MCF 10A (cell line): ENCODE data around the gene CIPC. TPM values are rescaled to one million over a fixed set of nuclear protein-coding genes. Genes with fewer than 3 reads are reported as not detected.
A peak's percentile ranks its signal among the peaks of the same experiment; 100 is the strongest.

Experiments used
- BruUV-seq: library from RNA; stranded (reverse); fragments of 400-500 nt; replicated peaks from 2 replicates; lab custom pipeline; 2021; lab: Mats Ljungman, UMichigan
- CTCF ChIA-PET: fragments of 300-600 bp; sonication (Branson Sonifier 250); formaldehyde crosslinking; extraction: SDS; loops from one replicate; lab custom pipeline; 2021; ENCODE audit warnings: antibody characterized with exemption, inconsistent platforms; lab: Yijun Ruan, JAX
- POLR2A ChIA-PET: fragments of 300-600, 350-650 bp; sonication (Branson Sonifier 250); formaldehyde crosslinking; extraction: SDS; loops from one replicate; lab custom pipeline; 2020; ENCODE audit warnings: antibody characterized with exemption, inconsistent platforms; lab: Yijun Ruan, JAX
- DNase-seq: peaks from one replicate; pipeline ENCODE4 v3.0.0-alpha.2; 2018; ENCODE audit not compliant: unreplicated experiment
- H3K27ac Mint-ChIP-seq: one replicate; pipeline ENCODE4 v1.8.0; 2022; ENCODE audit warnings: mild to moderate bottlenecking, low read depth, mixed read lengths; ENCODE audit not compliant: unreplicated experiment
- H3K27me3 Mint-ChIP-seq: one replicate; pipeline ENCODE4 v1.8.0; 2022; ENCODE audit warnings: mixed read lengths; ENCODE audit not compliant: insufficient read depth, unreplicated experiment
- H3K36me3 Mint-ChIP-seq: one replicate; pipeline ENCODE4 v1.8.0; 2022; ENCODE audit warnings: mild to moderate bottlenecking, moderate library complexity, mixed read lengths; ENCODE audit not compliant: insufficient read depth, unreplicated experiment
- H3K4me1 Mint-ChIP-seq: one replicate; pipeline ENCODE4 v1.8.0; 2022; ENCODE audit warnings: mixed read lengths; ENCODE audit not compliant: insufficient read depth, unreplicated experiment
- H3K4me3 Mint-ChIP-seq: one replicate; pipeline ENCODE4 v1.8.0; 2022; ENCODE audit warnings: mild to moderate bottlenecking, moderate library complexity, mixed read lengths; ENCODE audit not compliant: unreplicated experiment
- H3K9me3 Mint-ChIP-seq: one replicate; pipeline ENCODE4 v1.8.0; 2022; ENCODE audit warnings: mixed read lengths; ENCODE audit not compliant: unreplicated experiment
- intact Hi-C: fragments of 100-400 bp; cut with micrococcal nuclease; formaldehyde crosslinking; loops from 2 replicates; pipeline ENCODE4 v1.14.1; 2022
- total RNA-seq: library from RNA; stranded (reverse); gene quantifications from 2 replicates; pipeline ENCODE4 v1.2.3, GENCODE V29; 2022
- TF ChIP-seq, protein P1 (sequence below): fragments of 200-600 bp; IDR thresholded peaks from one replicate; pipeline ENCODE4 v1.8.0; 2022; ENCODE audit warnings: antibody characterized with exemption, mild to moderate bottlenecking; ENCODE audit not compliant: unreplicated experiment

Gene CIPC
- total RNA-seq, 1 experiment from 2014 or later, result 9.7 TPM

DNA sequence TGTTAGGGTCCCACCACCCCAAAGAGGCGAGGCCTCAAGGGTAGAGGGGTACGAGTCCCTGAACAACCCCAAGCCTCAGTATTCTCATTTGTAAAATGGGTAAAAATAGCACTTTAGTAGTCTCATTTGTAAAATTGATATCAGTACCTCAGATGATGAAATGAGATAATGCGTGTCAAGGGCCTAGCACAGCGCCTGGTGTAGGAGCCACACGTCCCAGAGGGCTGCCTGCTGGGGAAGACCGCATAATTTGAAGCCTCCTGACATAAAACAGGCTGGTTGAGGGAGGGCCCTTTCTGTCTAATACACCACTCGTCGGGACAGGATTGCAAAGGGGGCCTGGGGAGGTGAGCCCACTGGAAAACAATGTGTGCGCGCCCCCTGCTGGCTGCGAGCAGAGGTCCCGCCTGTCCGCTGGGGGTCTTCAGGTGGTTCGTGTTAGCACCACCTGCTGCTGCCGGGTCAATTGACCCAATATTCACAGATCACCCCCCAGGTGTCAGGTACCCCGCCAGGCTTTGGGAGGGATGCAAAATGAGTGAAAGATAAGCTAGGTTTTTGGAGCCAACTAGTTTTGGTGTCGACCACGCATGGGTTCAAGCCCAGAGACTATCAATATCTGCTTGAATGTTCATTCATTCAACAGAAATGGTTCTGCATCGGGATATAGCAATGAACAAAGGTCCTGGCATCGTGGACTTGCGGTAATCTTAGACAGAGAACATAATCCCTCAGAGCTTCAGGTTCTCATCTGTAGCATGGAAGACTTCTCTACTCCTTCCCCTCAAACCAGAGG is 44.8 kb upstream of the CIPC start:
- H3K27me3 Mint-ChIP-seq, result no peaks in the 10 kb centered on the region
- H3K36me3 Mint-ChIP-seq, result no peaks in the 10 kb centered on the region
- H3K9me3 Mint-ChIP-seq, result no peaks in the 10 kb centered on the region
- peaks cover 15% of the 10 kb centered on the region for H3K4me1 Mint-ChIP-seq
- CTCF ChIA-PET, result interaction anchor here (0.5 to 4.9 kb wide), 25 partner anchors 8 to 339 kb away, joined by 3 to 48 read pairs (median 4); no protein-coding TSS in a partner anchor
- TF ChIP-seq, protein P1, sequence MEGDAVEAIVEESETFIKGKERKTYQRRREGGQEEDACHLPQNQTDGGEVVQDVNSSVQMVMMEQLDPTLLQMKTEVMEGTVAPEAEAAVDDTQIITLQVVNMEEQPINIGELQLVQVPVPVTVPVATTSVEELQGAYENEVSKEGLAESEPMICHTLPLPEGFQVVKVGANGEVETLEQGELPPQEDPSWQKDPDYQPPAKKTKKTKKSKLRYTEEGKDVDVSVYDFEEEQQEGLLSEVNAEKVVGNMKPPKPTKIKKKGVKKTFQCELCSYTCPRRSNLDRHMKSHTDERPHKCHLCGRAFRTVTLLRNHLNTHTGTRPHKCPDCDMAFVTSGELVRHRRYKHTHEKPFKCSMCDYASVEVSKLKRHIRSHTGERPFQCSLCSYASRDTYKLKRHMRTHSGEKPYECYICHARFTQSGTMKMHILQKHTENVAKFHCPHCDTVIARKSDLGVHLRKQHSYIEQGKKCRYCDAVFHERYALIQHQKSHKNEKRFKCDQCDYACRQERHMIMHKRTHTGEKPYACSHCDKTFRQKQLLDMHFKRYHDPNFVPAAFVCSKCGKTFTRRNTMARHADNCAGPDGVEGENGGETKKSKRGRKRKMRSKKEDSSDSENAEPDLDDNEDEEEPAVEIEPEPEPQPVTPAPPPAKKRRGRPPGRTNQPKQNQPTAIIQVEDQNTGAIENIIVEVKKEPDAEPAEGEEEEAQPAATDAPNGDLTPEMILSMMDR, result peak; percentile 71
- DNase-seq, result peak; percentile 63
- no TSS peak for BruUV-seq
- POLR2A ChIA-PET, result interaction anchor here (0.8 to 3.3 kb wide), 9 partner anchors 9 to 134 kb away, joined by 3 to 17 read pairs (median 4); no protein-coding TSS in a partner anchor
- intact Hi-C loops, result loop anchor here (1.0 kb wide), 3 partner anchors 25 to 140 kb away; partner anchors contain the start of gene IRF2BPL
- no peak overlapping the region for H3K4me3 Mint-ChIP-seq
- peak overlapping the region; percentile 90 for H3K27ac Mint-ChIP-seq

DNA sequence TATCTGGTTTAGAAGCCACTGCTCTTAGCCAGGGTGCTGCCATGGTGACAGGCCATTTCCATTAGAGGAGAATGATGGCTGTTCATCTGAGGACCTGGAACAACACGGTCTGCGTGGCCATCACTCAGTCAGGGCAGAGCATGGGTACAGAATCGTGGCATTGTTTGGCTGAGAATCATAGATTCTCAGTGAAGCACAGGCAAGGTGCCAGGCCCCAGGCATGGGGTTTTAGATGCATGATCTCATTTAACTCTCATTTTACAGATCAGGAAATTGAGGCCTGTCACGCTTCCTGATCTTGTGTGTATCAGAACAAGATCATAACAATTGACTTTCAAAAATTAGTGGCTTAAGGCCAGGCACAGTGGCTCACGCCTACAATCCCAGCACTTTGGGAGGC is 42.8 kb upstream of the CIPC start:
- Mint-ChIP-seq H3K4me1 (peaks cover 27% of the 10 kb centered on the region), H3K27me3 (no peaks in the 10 kb centered on the region), H3K9me3 (no peaks in the 10 kb centered on the region), H3K27ac (no peak overlapping the region), H3K4me3 (no peak overlapping the region), H3K36me3 (no peaks in the 10 kb centered on the region)
- ChIA-PET POLR2A (interaction anchor here (1.2 to 3.3 kb wide), 3 partner anchors 10 to 136 kb away, joined by 3 to 17 read pairs (median 4); no protein-coding TSS in a partner anchor), CTCF (interaction anchor here (1.0 to 4.9 kb wide), 7 partner anchors 9 to 145 kb away, joined by 4 to 48 read pairs (median 6); no protein-coding TSS in a partner anchor)
- DNase-seq, result no peak
- TF ChIP-seq, protein P1, result no peak
- BruUV-seq, result no TSS peak
- intact Hi-C loops, result no loop called here

DNA sequence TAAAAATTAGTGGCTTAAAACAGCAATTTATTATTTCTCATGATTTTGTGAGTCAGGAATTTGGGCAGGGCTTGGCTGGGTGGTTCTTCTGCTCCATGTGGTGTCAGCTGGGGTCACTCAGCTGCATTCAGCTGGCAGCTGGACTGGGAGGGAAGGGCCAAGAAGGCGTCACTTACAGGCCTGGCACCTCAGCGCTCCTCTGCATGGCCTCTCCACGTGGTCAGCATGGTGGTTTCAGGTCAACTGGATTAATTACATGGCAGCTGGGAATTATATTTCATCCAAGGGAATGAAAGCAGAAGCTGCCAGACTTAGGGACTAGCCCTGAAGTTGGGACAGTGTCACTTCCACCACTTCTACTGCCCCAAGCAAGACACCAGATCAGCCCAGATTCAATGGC is 42.1 kb upstream of the CIPC start:
- no peaks in the 10 kb centered on the region for H3K27me3 Mint-ChIP-seq
- POLR2A ChIA-PET, result interaction anchor here (0.7 to 0.9 kb wide), 2 partner anchors 30 to 138 kb away, joined by 3 to 4 read pairs; no protein-coding TSS in a partner anchor
- intact Hi-C loops, result no loop called here
- H3K4me3 Mint-ChIP-seq, result no peak overlapping the region
- TF ChIP-seq, protein P1, result no peak
- no peaks in the 10 kb centered on the region for H3K9me3 Mint-ChIP-seq
- BruUV-seq, result no TSS peak
- no peaks in the 10 kb centered on the region for H3K36me3 Mint-ChIP-seq
- no peak overlapping the region for H3K27ac Mint-ChIP-seq
- H3K4me1 Mint-ChIP-seq, result peaks cover 26% of the 10 kb centered on the region
- CTCF ChIA-PET, result interaction anchor here (0.9 to 4.9 kb wide), 4 partner anchors 12 to 180 kb away, joined by 3 to 48 read pairs (median 14); no protein-coding TSS in a partner anchor
- DNase-seq, result no peak

DNA sequence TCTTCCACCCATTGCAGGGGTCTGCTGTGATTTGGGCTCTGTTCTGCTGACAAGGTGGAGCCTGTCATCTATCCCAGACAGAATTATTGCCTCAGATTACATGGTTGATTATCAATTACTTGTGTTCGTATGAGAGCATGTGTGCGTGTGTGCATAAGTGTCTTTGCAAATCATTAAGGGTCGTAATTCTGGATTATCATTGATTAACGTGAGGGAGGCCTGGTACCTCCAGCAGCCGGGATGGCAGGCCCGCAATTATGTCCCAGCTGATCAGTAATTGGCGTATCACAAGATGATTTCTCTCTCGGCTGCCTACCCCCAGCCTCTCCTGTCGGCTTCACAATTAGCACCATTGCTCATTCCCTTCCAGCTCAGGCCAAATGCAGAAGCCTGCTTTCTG is 39.9 kb upstream of the CIPC start:
- CTCF ChIA-PET, result interaction anchor here (0.5 to 16.8 kb wide), 8 partner anchors 10 to 258 kb away, joined by 3 to 496 read pairs (median 8); no protein-coding TSS in a partner anchor
- Mint-ChIP-seq H3K4me3 (no peak overlapping the region), H3K36me3 (no peaks in the 10 kb centered on the region), H3K4me1 (peaks cover 12% of the 10 kb centered on the region), H3K9me3 (no peaks in the 10 kb centered on the region), H3K27ac (no peak overlapping the region), H3K27me3 (no peaks in the 10 kb centered on the region)
- BruUV-seq, result no TSS peak
- POLR2A ChIA-PET, result interaction anchor here (0.6 to 4.1 kb wide), 5 partner anchors 14 to 248 kb away, joined by 3 to 35 read pairs (median 12); partner anchors contain the start of gene IRF2BPL
- intact Hi-C loops, result no loop called here
- no peak for DNase-seq
- TF ChIP-seq, protein P1, result no peak
